CD4-positive, CD25-positive, alpha-beta regulatory T cell (primary cell): ENCODE data around the gene MAPT. TPM values are rescaled to one million over a fixed set of nuclear protein-coding genes. Genes with fewer than 3 reads are reported as not detected.

Source experiments
- ATAC-seq, 2 donors: fragments of 150-1000 bp; cut with Tn5 transposase; one replicate each; pipeline ENCODE4 v1.10.0; 2021; ENCODE audit warnings: low read depth in 2 of 2, moderate number of reproducible peaks in 2 of 2, moderate library complexity in 1 of 2
- DNase-seq, 3 donors: peaks; one replicate each; pipeline versions ENCODE4 v3.0.0 to v3.0.0-alpha.2; 2012 to 2022; ENCODE audit warnings: mixed read lengths in 1 of 3
- H3K27ac ChIP-seq: one replicate; pipeline ENCODE4 v1.7.0; 2013; ENCODE audit warnings: mild to moderate bottlenecking, low read length; ENCODE audit not compliant: insufficient read depth, poor library complexity, severe bottlenecking
- H3K27me3 ChIP-seq: one replicate; pipeline ENCODE4 v1.7.0; 2013; ENCODE audit warnings: low read length; ENCODE audit not compliant: control insufficient read depth, insufficient read depth
- H3K36me3 ChIP-seq: one replicate; pipeline ENCODE4 v1.7.0; 2013; ENCODE audit warnings: mild to moderate bottlenecking, low read length, moderate library complexity; ENCODE audit not compliant: control insufficient read depth, insufficient read depth
- H3K4me1 ChIP-seq: 2 replicates; pipeline ENCODE4 v1.7.0; 2013; ENCODE audit warnings: mild to moderate bottlenecking, low read length; ENCODE audit not compliant: insufficient read depth, control insufficient read depth, poor library complexity, severe bottlenecking
- H3K4me3 ChIP-seq: one replicate; pipeline ENCODE4 v1.7.0; 2013; ENCODE audit warnings: low read depth, mild to moderate bottlenecking, low read length, moderate library complexity
- H3K9me3 ChIP-seq, 2 experiments: 1 replicate in 1 of 2; 2 replicates in 1 of 2; pipeline ENCODE4 v1.7.0; 2013; ENCODE audit warnings: low read length in 2 of 2, mild to moderate bottlenecking in 1 of 2, moderate library complexity in 1 of 2; ENCODE audit not compliant: control insufficient read depth in 2 of 2
- H3K27ac Mint-ChIP-seq, 3 donors: one replicate each; pipeline ENCODE4 v1.8.0; 2020 to 2022; ENCODE audit warnings: mild to moderate bottlenecking in 3 of 3, mixed read lengths in 3 of 3, moderate library complexity in 2 of 3
- H3K27me3 Mint-ChIP-seq: one replicate; pipeline ENCODE4 v1.8.0; 2022; ENCODE audit warnings: mild to moderate bottlenecking, mixed read lengths
- H3K36me3 Mint-ChIP-seq: one replicate; pipeline ENCODE4 v1.8.0; 2020; ENCODE audit warnings: mixed read lengths
- H3K4me1 Mint-ChIP-seq, 4 donors: one replicate each; pipeline ENCODE4 v1.8.0; 2020 to 2022; ENCODE audit warnings: mixed read lengths in 4 of 4, mild to moderate bottlenecking in 1 of 4
- H3K4me3 Mint-ChIP-seq, 4 donors: one replicate each; pipeline ENCODE4 v1.8.0; 2020 to 2022; ENCODE audit warnings: mild to moderate bottlenecking in 4 of 4, mixed read lengths in 4 of 4, moderate library complexity in 3 of 4
- H3K9me3 Mint-ChIP-seq, 7 donors: one replicate each; pipeline ENCODE4 v1.8.0; 2020 to 2022; ENCODE audit warnings: mixed read lengths in 7 of 7, mild to moderate bottlenecking in 3 of 7, moderate library complexity in 2 of 7
- polyA plus RNA-seq, 4 donors: library from polyadenylated mRNA; unstranded; fragments of 300-500 nt; fragmentation: Illumina TruSeq; gene quantifications; one replicate each; pipeline ENCODE4 v1.2.3, GENCODE V29; 2021
- total RNA-seq: library from RNA; stranded (reverse); gene quantifications from one replicate; pipeline ENCODE4 v1.2.3, GENCODE V29; 2022

The MAPT gene
- total and polyA plus RNA-seq, 5 donors from 2014 or later, result 0.05 to 0.69 (median 0.16) TPM; not detected in 2

DNA sequence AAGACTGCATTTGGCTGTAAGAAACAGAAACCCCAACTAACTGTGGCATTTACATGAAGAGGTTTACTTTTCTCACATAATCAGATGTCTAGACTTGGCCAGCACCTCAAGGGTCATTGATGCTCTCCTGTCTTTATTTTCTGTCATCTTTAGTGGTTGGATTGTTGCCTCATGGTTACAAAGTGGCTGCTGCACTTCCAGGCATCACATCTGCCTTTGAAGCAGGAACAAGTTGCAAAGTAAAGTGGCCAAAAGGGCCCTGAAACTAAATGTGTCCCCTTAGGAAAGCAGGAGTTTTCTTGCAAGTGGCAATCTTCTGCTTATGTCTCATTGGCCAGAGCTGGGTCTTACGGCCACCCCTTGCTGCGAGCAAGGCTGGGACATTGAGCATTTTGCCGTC, 78.2 kb downstream of the MAPT start:
- H3K9me3 ChIP-seq, result no peaks in the 10 kb centered on the region
- H3K27ac ChIP-seq, result no peak overlapping the region
- no peaks in the 10 kb centered on the region for H3K4me1 ChIP-seq
- ATAC-seq (no peak), DNase-seq (no peak)
- H3K4me3 Mint-ChIP-seq, result no peak overlapping the region
- peaks cover 5% of the 10 kb centered on the region for H3K36me3 Mint-ChIP-seq
- peaks cover 7% of the 10 kb centered on the region for H3K27me3 Mint-ChIP-seq
- H3K27me3 ChIP-seq, result peaks cover 6% of the 10 kb centered on the region
- H3K4me1 Mint-ChIP-seq, result no peaks in the 10 kb centered on the region
- peaks cover 0 to 6% (median 2%) of the 10 kb centered on the region in 7 donors for H3K9me3 Mint-ChIP-seq
- no peak overlapping the region for H3K27ac Mint-ChIP-seq
- no peak overlapping the region for H3K4me3 ChIP-seq
- H3K36me3 ChIP-seq, result no peaks in the 10 kb centered on the region

DNA sequence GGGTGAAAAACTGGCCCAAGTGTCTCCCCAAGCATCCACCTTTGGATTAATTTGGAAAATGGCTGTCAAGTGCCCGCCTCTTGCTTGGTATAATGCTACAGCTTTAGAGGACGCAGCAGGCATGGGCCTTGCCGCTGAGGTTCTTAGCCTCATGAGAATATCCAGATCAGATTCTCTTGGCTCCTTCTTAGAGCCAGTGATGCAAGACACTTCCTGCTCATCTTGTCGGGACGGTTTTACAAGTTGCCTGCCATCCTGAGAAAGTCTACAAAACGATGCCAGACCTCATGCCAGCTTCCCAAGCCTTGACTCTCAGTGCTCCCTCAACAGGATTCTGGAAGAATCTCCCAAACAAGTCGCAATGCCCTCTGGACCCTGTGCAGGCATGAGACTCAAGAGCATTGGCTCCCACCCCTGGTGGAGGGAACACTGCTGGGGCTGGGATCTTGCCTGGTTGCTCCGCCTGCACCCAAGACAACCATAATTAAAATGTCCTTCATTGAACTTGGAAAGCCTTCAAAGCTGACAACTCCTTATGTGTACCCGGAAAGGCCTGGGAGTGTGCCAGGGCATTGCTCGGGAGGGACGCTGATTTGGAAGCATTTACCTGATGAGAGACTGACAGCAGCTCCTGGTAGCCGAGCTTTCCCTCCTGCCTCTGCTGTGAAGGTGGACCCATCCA, 78.9 kb downstream of the MAPT start:
- H3K4me3 ChIP-seq, result no peak overlapping the region
- Mint-ChIP-seq H3K4me1 (no peaks in the 10 kb centered on the region), H3K27ac (peak overlapping the region in 1 of 3 donors; percentile 88), H3K27me3 (no peaks in the 10 kb centered on the region), H3K36me3 (peaks cover 5% of the 10 kb centered on the region), H3K9me3 (peaks cover 0 to 6% (median 2%) of the 10 kb centered on the region in 7 donors), H3K4me3 (no peak overlapping the region)
- no peaks in the 10 kb centered on the region for H3K4me1 ChIP-seq
- DNase-seq (no peak), ATAC-seq (no peak)
- H3K9me3 ChIP-seq, result no peaks in the 10 kb centered on the region
- H3K27me3 ChIP-seq, result peaks cover 6% of the 10 kb centered on the region
- no peaks in the 10 kb centered on the region for H3K36me3 ChIP-seq
- H3K27ac ChIP-seq, result no peak overlapping the region

DNA sequence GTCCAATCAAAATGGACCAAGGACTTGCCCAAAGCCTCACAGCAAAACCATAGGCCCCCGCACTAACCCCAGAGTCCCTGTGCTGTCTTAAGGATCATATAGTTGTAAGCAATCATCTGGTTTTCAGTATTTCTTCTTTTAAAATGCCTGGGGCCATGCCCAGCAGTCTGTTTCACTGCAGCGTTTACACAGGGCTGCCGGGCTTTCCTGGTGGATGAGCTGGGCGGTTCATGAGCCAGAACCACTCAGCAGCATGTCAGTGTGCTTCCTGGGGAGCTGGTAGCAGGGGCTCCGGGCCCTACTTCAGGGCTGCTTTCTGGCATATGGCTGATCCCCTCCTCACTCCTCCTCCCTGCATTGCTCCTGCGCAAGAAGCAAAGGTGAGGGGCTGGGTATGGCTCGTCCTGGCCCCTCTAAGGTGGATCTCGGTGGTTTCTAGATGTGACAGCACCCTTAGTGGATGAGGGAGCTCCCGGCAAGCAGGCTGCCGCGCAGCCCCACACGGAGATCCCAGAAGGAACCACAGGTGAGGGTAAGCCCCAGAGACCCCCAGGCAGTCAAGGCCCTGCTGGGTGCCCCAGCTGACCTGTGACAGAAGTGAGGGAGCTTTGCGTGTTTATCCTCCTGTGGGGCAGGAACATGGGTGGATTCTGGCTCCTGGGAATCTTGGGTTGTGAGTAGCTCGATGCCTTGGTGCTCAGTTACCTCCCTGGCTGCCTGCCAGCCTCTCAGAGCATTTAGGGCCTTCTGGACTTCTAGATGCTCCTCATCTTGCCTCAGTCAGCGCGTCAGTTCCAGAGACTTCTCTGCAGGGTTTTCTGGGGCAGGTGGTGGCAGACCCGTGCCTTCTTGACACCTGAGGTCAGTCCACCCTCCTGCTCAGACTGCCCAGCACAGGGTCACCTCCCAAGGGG, 79.8 kb downstream of the MAPT start:
- H3K27ac Mint-ChIP-seq, result no peak overlapping the region
- DNase-seq, result no peak
- peaks cover 0 to 6% (median 2%) of the 10 kb centered on the region in 7 donors for H3K9me3 Mint-ChIP-seq
- H3K4me3 Mint-ChIP-seq, result no peak overlapping the region
- ATAC-seq, result no peak
- Histone ChIP-seq H3K36me3 (no peaks in the 10 kb centered on the region), H3K27me3 (peaks cover 3% of the 10 kb centered on the region), H3K27ac (no peak overlapping the region), H3K4me1 (no peaks in the 10 kb centered on the region), H3K4me3 (no peak overlapping the region), H3K9me3 (no peaks in the 10 kb centered on the region)
- H3K27me3 Mint-ChIP-seq, result peaks cover 3% of the 10 kb centered on the region
- H3K36me3 Mint-ChIP-seq, result peaks cover 5% of the 10 kb centered on the region
- H3K4me1 Mint-ChIP-seq, result no peaks in the 10 kb centered on the region

DNA sequence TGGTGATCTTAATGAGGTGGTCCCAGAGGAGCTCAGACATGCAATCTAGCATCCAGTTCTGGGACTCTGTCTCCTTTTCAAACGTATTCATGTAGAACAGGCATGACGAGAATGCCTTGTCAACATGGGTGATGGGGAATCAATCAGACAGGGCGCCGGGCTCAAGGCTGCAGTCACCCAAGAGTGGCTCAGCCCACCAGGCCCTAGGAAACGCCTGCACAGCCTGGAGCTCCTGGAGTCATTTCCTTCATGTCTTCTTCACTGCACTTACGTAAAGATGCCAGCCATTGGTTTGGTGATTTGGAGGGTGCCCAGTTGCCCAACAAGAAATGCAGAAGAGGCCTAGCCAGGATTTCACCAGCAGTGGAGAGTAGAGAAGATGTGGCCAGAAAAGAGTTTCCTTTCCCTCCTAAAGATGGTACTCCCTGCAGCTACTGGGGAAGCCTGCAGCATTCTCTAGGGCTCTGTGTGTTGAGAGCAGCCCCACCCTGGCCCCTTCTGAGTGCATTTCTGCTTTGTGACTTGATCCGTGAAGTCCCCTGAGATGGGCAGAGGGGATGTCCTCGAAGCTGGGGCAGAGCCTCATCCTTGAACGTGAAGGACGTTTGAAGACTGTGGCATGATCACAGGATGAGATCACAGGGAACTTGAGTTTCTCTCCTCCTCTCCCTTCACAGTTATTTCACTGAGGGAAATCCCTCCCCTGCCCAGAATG, 80.7 kb downstream of the MAPT start:
- no peaks in the 10 kb centered on the region for H3K4me1 Mint-ChIP-seq
- Histone ChIP-seq H3K9me3 (no peaks in the 10 kb centered on the region), H3K27ac (no peak overlapping the region), H3K36me3 (no peaks in the 10 kb centered on the region), H3K4me3 (no peak overlapping the region), H3K27me3 (no peaks in the 10 kb centered on the region), H3K4me1 (no peaks in the 10 kb centered on the region)
- H3K27me3 Mint-ChIP-seq, result peaks cover 5% of the 10 kb centered on the region
- no peaks in the 10 kb centered on the region for H3K36me3 Mint-ChIP-seq
- H3K27ac Mint-ChIP-seq, result no peak overlapping the region
- ATAC-seq, result no peak
- DNase-seq, result no peak
- H3K4me3 Mint-ChIP-seq, result no peak overlapping the region
- peaks cover 0 to 6% (median 1%) of the 10 kb centered on the region in 7 donors for H3K9me3 Mint-ChIP-seq

DNA sequence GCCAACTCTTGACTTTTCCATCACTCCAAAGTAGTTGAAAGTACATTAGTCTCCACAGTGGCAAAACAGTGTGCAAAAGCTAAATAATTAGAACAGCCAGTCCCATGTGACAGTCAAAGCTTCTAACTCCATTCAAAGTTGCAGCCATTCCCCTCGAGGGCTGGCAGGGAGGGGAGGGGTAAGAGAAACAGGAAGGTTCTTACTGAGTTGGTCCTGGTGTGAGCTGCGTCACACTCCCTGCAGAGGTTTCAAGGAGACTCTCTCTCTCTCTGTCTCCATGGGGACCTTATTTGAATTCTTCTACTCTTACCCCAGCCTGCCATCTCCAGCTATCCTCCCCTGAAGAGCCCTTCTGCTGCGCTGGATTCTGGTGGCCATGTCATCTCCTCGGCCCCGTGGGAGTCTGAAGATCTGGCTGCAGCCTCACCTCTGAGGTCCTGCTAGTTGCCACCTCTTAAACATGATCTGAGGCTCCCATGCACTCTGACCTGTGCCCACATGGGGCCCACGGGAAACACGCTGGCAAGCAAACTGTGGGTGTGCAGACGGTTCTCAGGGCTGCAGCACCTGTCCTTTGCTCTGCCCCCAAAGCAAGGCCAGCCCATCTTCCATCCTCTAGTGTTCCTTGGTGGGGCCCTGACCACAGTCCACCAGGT, 81.4 kb downstream of the MAPT start:
- H3K27ac Mint-ChIP-seq, result peak overlapping the region in 1 of 3 donors; percentile 72
- H3K9me3 ChIP-seq, result no peaks in the 10 kb centered on the region

DNA sequence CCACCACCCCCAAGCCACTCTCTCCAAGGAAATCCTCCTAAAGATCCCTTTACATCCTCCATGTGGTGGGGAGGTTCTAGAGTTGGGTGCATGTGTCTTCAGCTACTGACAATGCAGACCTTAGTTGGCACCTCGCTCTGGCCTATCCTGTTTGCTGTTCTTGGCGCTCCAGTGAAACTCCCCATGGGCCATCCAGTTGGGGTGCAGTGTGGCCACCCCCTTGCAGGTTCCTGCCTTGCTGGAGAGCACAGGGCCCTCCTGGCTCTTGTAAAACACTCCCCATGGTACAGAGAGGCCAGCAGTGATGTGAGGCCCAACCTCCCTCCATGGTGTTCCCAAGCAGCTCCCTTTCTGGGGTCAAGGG, 82.0 kb downstream of the MAPT start:
- H3K27me3 Mint-ChIP-seq, result peaks cover 5% of the 10 kb centered on the region
- Histone ChIP-seq H3K27ac (no peak overlapping the region), H3K4me1 (no peaks in the 10 kb centered on the region), H3K9me3 (no peaks in the 10 kb centered on the region), H3K4me3 (no peak overlapping the region), H3K36me3 (no peaks in the 10 kb centered on the region), H3K27me3 (no peaks in the 10 kb centered on the region)
- peaks cover 0 to 4% (median 1%) of the 10 kb centered on the region in 7 donors for H3K9me3 Mint-ChIP-seq
- H3K36me3 Mint-ChIP-seq, result no peaks in the 10 kb centered on the region
- H3K4me3 Mint-ChIP-seq, result no peak overlapping the region
- no peak for ATAC-seq
- H3K27ac Mint-ChIP-seq, result no peak overlapping the region
- no peak for DNase-seq
- H3K4me1 Mint-ChIP-seq, result no peaks in the 10 kb centered on the region

More for the DNA sequence above, 81.4 kb downstream of the MAPT start:
- peaks cover 0 to 4% (median 1%) of the 10 kb centered on the region in 7 donors for H3K9me3 Mint-ChIP-seq
- H3K27me3 Mint-ChIP-seq, result peaks cover 5% of the 10 kb centered on the region
- Histone ChIP-seq H3K4me3 (no peak overlapping the region), H3K36me3 (no peaks in the 10 kb centered on the region), H3K27me3 (no peaks in the 10 kb centered on the region), H3K4me1 (no peaks in the 10 kb centered on the region), H3K27ac (no peak overlapping the region)
- no peaks in the 10 kb centered on the region for H3K36me3 Mint-ChIP-seq
- H3K4me3 Mint-ChIP-seq, result no peak overlapping the region
- no peaks in the 10 kb centered on the region for H3K4me1 Mint-ChIP-seq
- DNase-seq, result no peak
- no peak for ATAC-seq

DNA sequence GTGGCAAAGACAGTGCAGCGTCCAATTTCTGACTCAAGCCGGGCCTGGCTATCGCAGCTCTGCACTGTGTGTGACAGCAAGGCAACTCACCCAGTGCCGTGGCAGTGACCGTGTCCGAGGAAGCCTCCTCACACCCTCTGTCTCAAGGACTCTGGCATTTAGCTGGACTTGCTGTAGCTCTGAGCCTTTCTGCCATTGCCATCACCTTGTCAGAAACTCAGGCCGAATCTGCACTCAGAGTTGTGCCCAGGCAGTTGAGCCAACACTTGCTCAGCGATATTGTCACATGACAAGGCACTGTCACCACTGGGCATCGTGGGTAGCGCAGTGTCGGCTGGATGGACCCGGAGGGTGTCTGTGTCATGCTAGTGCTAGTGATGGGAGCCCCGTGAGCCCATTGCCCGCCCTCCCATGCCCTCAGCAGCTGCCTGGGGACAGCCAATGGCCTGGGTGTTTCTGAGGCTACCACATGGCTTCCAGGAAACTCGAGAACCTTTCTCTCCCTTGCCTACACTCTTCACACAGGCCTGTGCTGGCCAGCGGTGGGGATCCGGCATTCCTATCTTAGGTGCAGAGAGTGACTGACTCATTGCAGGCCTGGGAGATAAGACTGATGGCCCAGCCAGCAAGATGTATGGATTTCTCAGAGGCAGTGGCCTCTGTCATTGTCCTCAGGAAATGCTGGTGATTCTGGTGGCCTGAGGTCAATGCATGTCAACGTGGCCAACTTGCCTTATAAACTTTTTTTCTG, 82.6 kb downstream of the MAPT start:
- Histone ChIP-seq H3K27me3 (no peaks in the 10 kb centered on the region), H3K9me3 (no peaks in the 10 kb centered on the region), H3K27ac (no peak overlapping the region), H3K4me3 (no peak overlapping the region), H3K36me3 (no peaks in the 10 kb centered on the region), H3K4me1 (no peaks in the 10 kb centered on the region)
- DNase-seq (no peak), ATAC-seq (no peak)
- no peak overlapping the region for H3K27ac Mint-ChIP-seq
- no peaks in the 10 kb centered on the region for H3K4me1 Mint-ChIP-seq
- H3K27me3 Mint-ChIP-seq, result peaks cover 5% of the 10 kb centered on the region
- H3K36me3 Mint-ChIP-seq, result no peaks in the 10 kb centered on the region
- no peak overlapping the region for H3K4me3 Mint-ChIP-seq
- H3K9me3 Mint-ChIP-seq, result peaks cover 0 to 4% (median 1%) of the 10 kb centered on the region in 7 donors
